K562 (cell line): ENCODE results near the gene INTS2. TPM values are rescaled to one million over a fixed set of nuclear protein-coding genes. Genes with fewer than 3 reads are reported as not detected.

Experiments
- polyA plus RNA-seq, 8 experiments: library from polyadenylated mRNA; depleted of rRNA in 4 of 8; stranded (reverse) in 5 of 8; unstranded in 3 of 8; fragments of >200 nt; fragmentation: Nextera tagmentation in 2 of 8; fragmentation: Illumina TruSeq in 1 of 8; extraction: Ambion mirVana in 2 of 8; extraction: Trizol in 1 of 8; gene quantifications; 2 replicates each; pipeline versions ENCODE4 v1.2.1 to v1.2.3, GENCODE V29; 2011 to 2014; ENCODE audit warnings: inconsistent platforms in 1 of 8, missing spikeins in 1 of 8
- small RNA-seq: library from RNA; depleted of rRNA; stranded (forward); fragments of <200 nt; gene quantifications from one replicate; pipeline ENCODE3, GENCODE V24; 2014
- total RNA-seq, 7 experiments: library from RNA; depleted of rRNA in 6 of 7; stranded (reverse); fragments of >200 nt in 6 of 7; fragmentation: Illumina TruSeq in 2 of 7; extraction: Trizol in 2 of 7; gene quantifications; 2 replicates each; pipeline versions ENCODE4 v1.2.1 to v1.2.3, GENCODE V29; 2011 to 2021; ENCODE audit warnings: low replicate concordance in 1 of 7

Gene INTS2
- total and polyA plus RNA-seq, 9 of the 15 experiments (the other 6 are each of a cell fraction or from before 2014, with no cell fraction given): 4.8 to 24.7 (median 12.8) TPM

Small RNAs within 50 kb of the gene (small RNA-seq; reads per million reads assigned to genes)
- gene RF00019: not detected

Other genes with a start within 250 kb of the INTS2 start
- gene BRIP1, start 64.5 kb downstream of the INTS2 start, total RNA-seq (2014; rRNA removed): 10.3 and 11.0 TPM in 2 replicates
- 16.8 and 18.6 TPM in 2 replicates for gene BRIP1, start 64.5 kb downstream of the INTS2 start, total RNA-seq (2014; rRNA removed; fragmentation: Illumina TruSeq; extraction: Trizol)
- 14.9 and 17.5 TPM in 2 replicates for gene BRIP1, start 64.5 kb downstream of the INTS2 start, total RNA-seq (2015; rRNA removed; fragmentation: Illumina TruSeq; extraction: Trizol)
- gene BRIP1, start 64.5 kb downstream of the INTS2 start, total RNA-seq (2021): 9.7 and 11.7 TPM in 2 replicates
- gene BRIP1, start 64.5 kb downstream of the INTS2 start, polyA plus RNA-seq (2011; rRNA removed): 14.4 and 17.4 TPM in 2 replicates
- 10.1 and 10.3 TPM in 2 replicates for gene BRIP1, start 64.5 kb downstream of the INTS2 start, polyA plus RNA-seq (2014; fragmentation: Illumina TruSeq; extraction: Trizol)
- gene BRIP1, start 64.5 kb downstream of the INTS2 start, polyA plus RNA-seq (2014; fragmentation: Nextera tagmentation; extraction: Ambion mirVana): 1 to 10 TPM; 2.4 to 3.6 TPM
- 9.1 and 11.2 TPM in 2 replicates for gene BRIP1, start 64.5 kb downstream of the INTS2 start, polyA plus RNA-seq (2014; rRNA removed)
- gene MED13, start 137.3 kb upstream of the INTS2 start, total RNA-seq (2014; rRNA removed): 25.1 and 26.9 TPM in 2 replicates
- gene MED13, start 137.3 kb upstream of the INTS2 start, total RNA-seq (2014; rRNA removed; fragmentation: Illumina TruSeq; extraction: Trizol): 48.4 and 55.0 TPM in 2 replicates
- gene MED13, start 137.3 kb upstream of the INTS2 start, total RNA-seq (2015; rRNA removed; fragmentation: Illumina TruSeq; extraction: Trizol): 42.5 and 45.4 TPM in 2 replicates
- gene MED13, start 137.3 kb upstream of the INTS2 start, total RNA-seq (2021): 42.6 and 46.3 TPM in 2 replicates
- gene MED13, start 137.3 kb upstream of the INTS2 start, polyA plus RNA-seq (2011; rRNA removed): 36.5 and 36.7 TPM in 2 replicates
- 26.5 and 28.2 TPM in 2 replicates for gene MED13, start 137.3 kb upstream of the INTS2 start, polyA plus RNA-seq (2014; fragmentation: Illumina TruSeq; extraction: Trizol)
- 1 to 10 TPM; 5.4 to 6.1 TPM for gene MED13, start 137.3 kb upstream of the INTS2 start, polyA plus RNA-seq (2014; fragmentation: Nextera tagmentation; extraction: Ambion mirVana)
- gene MED13, start 137.3 kb upstream of the INTS2 start, polyA plus RNA-seq (2014; rRNA removed): 11.0 and 13.5 TPM in 2 replicates